Astrocyte of the hippocampus (primary cell): ENCODE results near the gene HK1.

Experiments used
- DNase-seq: peaks from one replicate; pipeline ENCODE4 v3.0.0; 2011; ENCODE audit warnings: low read depth, low spot score

HK1 gene

DNA sequence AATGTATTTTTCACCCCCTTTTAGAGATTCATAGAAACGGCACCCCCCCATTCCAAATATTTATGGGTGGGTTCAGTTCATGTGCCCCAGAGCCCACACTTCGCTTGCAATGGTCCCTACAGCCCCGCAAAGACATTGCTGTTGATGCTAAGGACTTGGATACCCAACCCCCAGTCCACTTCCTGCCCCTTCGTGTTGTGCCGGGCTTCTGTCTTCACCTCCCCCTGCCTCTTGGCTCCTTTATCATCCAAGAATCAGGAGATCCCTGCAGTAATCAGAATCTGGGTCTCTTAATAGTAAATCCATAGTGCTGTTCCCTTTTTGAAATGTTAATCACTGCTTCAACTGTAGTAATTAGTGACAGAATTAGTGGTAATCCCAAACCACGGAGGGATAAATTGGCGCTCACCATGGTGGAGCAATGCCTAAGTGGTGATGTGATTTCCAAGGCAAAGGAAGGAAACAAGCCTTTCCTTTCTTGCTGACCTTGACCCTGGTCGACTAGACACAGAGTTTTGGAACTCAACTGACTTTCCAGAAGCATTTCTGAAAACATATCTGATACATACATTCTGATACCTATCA, 67.7 kb downstream of the HK1 start:
- DNase-seq, result no peak

DNA sequence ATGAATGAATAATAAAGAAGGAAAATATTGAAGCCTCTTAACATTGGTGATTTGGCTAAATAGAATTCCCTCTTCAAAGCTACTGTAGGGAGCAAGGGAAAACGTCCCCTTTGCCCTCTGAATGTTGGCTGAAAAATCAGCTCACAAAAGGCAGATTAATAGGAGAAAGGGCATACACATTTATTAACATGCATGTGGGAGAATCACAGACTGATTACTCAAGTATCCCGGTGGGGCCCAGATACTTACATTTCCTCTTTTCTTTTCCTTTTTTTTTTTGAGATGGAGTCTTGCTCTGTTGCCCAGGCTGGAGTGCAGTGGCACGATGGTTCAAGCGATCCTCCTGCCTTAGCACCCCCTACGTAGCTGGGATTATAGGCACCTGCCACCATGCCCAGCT, 68.5 kb downstream of the HK1 start:
- DNase-seq, result no peak

DNA sequence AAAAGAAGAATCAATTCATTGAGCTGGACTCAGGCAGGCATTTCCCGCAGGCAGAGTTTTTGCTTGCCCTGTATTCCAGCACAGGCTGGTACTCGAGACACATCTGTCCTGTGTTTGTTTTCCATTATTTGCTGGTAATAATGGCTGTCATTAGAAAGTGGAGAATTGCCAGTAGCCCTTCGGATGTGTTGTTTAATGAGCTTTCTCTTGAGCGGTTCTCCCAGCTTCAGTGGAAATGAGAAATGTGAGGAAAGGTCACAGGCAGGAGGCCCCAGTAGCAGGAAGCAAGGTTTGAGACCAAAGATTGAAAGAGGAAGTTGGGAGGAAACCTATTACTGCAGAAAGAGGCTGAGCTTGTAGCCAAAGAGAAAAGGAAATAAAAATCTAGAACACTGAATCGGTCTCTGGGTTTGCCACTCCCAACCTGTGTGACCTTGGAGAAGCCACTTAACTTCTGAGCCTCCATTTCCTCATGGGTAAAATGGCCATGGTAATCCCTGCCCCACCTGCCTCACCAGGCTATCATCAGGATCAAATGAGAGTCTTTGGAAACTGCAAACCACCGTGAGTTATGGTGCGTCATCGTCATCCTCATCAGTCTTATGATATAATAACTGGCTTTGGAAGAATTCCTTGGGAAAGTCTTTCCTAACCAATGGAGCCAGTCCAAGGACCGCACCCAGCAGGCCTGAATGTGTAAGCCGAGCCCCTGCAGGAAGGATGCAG, 70.7 kb downstream of the HK1 start:
- peak; percentile 48 for DNase-seq

DNA sequence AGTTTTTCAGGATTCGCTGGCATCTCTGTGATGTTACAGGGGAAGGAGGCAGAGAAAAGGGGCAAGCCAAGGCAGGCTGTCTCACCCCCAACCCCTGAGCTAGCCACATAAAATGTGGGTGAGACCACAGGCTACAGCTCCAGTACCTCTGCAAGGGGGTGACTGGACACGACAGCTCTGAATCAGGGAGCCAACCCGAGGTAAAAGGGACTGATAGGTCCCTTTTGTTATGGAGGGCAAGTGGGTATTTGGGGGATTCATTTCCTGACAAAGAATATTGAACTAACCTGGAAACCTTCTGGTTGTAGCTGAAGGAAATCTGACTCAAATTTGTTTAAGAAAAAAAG, 71.2 kb downstream of the HK1 start:
- no peak for DNase-seq

DNA sequence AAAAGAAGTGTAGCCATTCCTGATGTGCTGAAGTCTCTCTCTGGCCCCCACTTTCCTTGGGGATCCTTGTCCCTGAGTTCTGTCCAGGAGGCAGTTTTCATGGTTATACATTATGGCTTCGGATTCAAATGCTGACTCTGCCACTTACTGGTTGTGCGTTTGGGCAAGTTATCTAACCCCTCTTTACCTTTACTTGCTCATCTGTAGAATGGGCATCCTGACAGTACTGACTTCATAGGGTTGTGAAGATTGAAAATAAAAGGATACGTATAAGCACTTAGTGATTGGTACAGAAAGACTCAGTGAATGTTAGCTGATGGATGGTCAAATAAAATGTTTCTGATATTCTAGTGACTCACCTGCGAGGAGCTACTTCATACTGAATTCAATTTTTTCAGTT, 73.3 kb downstream of the HK1 start:
- no peak for DNase-seq

DNA sequence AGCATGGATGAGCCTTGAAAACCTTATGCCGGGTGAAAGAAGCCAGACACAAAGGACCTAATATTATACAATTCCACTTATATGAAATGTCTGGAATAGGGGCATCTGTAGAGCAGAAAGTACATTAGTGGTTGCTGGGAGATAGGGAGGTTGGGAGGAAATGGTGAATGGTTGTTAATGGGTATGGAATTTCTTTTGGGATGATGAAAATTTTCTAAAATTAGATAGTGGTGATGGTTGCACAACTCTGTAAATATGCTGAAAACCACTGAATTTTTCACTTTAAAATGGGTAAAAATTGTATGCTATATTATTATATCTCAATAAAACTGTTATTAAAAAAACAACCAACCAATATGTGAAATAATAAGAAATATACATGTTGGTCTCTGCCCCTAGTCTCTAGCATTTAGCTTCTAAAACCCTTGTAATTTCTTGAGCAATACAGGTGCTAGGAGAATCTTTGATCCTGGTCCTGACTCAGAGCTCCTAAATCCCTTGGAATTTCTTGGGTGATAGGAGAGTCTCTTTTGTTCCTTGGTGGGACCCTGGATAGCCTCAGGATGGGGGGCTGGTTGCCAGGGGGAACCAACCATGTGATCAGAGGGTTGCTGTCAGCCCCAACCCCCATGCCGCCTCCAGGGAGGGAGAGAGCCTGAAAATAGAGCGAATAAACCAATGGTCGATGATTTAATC, 74.4 kb downstream of the HK1 start:
- no peak for DNase-seq

DNA sequence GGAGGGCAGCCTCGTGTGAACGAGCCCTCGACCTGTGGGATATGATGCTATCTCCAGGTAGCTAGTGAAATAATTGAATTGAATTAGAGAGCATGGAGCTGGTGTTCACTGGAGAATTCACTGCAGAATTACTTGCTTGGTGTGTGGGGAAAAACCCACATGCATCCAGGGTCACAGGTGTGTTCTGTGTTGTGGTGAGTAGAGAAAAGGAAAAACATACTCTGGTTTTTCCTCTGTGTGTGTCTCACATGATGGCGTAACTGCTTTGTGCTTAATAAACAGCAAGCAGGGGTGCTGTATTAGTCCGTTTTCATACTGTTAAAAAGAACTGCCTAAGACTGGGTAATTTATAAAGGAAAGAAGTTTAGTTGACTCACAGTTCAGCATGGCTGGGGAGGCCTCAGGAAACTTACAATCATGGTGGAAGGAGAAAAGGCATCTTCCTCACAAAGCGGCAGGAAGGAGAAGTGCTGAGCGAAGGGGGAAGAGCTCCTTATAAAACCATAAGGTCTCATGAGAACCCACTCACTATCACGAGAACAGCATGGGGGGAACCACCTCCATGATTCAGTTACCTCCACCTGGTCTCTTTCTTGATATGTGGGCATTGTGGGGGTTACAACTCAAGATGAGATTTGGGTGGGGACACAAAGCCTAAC, 75.8 kb downstream of the HK1 start:
- no peak for DNase-seq

DNA sequence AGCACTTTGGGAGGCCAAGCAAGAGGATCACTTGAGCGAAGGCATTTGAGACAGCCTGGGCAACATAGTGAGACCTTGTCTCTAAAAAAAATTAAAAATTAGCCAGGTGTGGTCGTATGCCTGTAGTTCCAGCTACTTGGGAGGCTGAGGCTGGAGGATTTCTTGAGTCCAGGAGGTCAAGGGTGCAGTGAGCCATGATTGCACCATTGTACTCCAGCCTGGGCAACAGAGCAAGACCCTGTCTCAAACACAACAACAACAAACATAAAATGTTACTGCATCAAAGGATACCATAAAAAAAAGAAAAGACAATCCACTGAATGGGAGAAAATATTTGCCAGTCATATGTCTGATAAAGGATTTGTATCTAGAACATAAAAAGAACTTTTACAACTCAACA, 77.9 kb downstream of the HK1 start:
- DNase-seq, result no peak

DNA sequence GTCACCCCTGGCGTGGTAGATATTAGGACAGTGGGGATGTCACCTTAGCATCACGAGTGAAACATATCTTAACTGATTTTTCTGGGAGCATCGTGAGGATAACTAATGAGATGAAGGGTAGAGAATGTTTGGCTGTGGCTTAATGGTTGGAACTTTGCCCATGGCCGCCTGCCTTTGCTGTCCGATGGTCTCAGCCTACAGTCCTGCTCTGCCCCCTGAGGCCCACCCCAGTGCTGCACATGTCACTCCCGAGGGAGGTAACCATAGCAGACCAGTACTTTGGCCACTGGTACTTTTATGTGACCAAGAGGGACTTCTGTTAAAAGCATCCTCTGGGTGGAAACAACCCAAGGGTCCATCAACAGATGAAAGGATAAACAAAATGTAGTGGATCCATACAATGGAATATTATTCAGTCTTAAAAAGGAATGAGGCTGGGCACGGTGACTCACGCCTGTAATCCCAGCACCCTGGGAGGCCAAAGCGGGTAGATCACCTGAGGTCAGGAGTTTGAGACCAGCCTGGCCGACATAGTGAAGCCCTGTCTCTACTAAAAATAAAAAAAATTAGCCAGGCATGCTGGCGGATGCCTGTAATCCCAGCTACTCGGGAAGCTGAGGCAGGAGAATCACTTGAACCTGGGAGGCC, 80.0 kb downstream of the HK1 start:
- DNase-seq, result peak; percentile 28

DNA sequence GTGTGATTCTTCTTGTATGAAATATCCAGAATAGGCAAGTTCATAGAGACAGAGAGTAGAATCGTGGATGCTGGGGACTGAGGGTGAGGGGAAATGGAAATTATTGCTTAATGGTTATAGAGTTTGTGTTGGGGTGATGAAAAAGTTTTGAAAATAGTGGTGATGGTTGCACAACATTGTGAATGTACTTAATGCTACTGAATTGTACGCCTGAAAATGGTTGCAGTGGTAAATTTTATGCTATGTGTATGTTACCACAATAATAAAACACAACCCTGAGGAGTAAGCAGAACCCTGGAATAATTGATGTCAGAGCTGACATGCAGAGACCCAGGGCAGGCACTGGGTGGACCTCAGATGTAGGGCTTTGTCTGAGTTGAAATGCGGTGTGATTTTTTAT, 80.9 kb downstream of the HK1 start:
- DNase-seq, result no peak

DNA sequence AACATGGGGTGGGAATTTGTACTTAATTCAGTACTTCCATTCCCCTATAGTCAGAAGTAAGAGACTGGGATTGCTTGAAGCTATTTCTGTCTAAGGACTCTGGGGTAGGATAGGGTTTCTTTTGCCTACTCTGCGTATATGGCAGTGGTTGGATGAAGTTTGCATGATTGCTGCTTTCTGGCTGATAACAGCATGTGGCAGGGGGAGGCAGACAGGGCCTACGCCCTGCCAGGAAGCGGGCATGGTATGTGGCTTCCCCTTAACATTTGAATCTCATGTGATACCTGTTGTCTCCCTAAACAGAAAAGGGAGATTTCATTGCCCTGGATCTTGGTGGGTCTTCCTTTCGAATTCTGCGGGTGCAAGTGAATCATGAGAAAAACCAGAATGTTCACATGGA, 81.3 kb downstream of the HK1 start:
- DNase-seq, result no peak

DNA sequence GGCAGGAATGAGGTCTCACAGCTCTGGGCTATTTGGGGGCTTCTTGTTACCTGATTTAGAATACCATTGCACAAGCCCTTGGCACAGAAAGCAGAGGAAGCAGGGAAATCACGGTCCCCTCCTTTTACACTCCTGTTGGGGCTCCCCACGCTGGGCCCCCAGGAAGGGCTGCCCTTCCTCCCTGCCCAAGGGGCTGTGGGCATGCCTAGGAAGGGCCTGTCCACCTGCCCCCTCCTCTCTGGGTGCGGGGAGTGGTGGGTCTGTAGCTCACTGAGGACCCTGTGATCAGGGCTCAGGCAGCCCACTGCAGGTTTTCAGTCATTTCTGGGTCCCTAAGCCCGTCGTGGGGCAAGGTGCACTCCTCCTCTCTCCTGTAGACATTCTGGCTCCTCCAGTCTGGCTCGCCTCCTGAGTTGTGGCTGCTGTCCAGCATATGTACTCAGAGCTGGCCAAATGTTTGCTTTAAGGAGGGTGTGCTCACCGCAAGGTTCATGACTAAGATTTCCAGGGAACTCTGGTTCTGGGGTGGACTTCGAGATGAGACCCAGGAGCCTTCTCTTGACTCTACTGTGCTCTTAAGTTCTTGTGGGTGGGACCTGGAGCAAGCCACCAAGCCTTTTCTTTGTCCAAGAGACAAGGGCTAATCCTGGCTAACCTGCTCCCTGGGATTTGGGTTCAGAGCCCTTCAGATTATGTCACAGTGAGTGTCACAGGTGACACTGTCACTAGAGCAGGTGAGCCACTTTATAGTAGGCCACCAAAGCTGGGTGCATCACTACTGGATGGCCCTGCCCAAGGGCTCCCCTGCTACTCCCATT, 82.4 kb downstream of the HK1 start:
- DNase-seq, result peak; percentile 95

DNA sequence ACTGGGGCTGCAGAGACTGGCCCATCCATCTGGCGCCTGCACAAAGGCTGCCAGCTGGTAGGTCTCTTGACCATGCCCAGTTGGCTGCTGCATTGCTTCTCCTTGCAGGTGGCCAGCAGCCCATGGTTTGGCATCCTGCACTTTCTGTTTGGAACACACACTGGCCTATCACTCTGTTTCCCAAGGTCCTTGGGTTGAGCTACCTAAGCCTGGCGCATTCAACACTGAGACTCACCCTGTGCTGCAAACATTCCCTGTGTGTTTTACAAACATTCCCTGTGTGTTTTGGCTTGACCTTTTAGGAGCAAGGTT, 83.0 kb downstream of the HK1 start:
- peak; percentile 17 for DNase-seq

DNA sequence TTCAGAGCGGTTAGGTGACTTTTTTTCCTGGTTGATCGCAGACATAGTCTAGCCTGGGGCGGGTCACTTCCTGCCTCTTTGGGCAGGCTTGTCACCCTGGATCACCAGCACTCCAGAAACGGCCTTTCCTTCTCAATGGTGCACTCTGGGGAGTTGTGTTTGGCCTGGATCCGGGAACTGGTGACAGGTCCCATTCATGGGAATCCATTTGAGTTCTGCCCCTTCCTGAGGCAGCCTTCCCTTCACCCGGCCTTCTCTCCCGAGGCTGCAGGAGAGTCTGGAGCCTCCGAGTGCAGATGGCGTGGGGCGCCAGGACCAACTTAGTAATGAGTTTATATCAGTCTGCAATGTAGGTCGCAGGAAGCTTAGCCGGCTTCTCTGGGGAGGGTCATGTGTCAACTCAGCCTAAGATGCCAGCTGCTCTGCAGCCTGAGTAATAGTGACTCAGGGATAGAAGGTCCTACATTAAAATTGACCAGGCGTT, 84.2 kb downstream of the HK1 start:
- DNase-seq, result peak; percentile 50

DNA sequence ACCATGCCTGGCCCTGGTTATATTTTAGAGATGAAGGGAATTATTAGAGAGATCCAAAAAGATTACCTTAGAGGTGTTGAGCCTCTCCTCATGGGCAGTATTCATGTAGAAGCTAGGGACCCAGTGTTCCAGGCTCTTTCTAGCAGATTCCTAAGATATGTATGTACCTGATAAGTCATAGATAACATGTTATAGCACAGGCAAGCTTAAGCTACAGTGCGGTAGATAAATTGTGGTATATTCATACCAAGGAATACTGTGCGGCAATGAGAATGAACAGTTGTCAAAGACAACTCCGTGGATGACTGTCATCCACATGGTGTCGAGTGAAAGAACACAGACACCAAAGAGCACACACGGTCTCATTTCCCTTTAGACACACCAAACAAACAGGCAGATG, 85.4 kb downstream of the HK1 start:
- DNase-seq, result no peak

DNA sequence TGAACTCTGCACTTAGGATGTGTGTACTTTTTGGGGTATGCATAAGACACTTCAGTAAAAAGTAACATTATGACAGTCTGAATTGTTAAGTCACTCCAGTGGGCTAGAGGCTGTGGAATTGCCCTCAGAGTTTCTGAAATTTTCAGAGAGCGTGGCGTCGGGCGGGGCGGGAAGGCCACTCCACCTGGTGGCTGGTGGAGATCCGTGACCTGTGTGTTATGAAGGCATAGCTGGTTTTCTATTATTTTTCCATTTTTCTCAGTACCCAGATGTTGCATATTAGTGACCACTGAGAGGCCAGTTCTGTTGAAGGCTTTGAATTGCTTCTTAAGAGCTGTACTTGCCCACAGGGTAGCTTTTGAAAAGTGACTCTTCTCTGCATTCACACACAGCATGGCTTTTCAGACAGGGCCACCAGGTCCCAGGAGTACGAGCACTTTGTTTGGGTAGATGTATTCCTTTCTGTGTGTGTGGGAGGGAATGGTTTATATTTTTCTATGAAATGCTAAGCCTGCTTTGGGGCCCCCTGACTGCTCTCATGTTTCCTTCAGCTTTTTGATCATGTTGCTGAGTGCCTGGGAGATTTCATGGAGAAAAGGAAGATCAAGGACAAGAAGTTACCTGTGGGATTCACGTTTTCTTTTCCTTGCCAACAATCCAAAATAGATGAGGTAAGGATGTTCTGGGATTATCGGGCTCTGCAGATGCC, 86.1 kb downstream of the HK1 start:
- no peak for DNase-seq

DNA sequence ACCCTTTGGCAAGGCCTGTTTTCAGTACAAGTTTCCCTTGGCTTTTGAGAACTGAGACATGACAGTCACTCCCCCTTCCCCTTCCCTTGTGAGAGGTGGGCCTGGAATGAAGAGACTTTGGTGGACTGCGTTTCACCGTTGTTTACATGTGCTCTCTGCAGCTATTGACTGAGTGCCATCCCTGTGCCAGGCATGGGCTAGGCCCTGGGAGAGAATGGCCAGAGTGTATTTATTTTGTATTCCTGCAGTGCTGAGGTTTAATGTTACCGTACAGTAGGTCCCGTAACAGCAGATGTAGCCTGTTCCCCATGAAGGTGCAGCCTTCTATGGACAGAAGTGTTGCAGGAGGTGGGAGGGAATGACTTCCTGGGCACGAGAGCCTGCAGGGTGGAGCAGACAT, 88.4 kb downstream of the HK1 start:
- no peak for DNase-seq

DNA sequence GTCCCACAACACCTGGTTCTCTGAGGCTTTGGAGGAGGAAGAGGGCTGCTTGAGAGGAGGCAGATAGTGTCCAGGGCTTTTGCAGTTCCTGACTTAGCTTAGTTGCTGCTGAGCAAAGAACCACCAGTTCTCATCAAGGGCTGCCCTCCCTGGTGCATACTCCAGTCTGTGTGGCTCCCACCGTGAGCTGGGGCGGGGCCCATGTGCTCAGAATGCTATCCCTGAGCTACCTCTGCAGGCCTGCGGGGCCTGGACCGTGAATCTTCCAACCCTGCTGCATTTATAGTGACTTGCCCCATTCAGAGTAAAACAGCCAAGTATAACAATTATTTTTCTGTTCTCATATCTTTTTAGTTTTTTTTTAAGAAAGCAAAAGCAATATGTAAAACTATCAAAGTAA, 89.2 kb downstream of the HK1 start:
- no peak for DNase-seq

DNA sequence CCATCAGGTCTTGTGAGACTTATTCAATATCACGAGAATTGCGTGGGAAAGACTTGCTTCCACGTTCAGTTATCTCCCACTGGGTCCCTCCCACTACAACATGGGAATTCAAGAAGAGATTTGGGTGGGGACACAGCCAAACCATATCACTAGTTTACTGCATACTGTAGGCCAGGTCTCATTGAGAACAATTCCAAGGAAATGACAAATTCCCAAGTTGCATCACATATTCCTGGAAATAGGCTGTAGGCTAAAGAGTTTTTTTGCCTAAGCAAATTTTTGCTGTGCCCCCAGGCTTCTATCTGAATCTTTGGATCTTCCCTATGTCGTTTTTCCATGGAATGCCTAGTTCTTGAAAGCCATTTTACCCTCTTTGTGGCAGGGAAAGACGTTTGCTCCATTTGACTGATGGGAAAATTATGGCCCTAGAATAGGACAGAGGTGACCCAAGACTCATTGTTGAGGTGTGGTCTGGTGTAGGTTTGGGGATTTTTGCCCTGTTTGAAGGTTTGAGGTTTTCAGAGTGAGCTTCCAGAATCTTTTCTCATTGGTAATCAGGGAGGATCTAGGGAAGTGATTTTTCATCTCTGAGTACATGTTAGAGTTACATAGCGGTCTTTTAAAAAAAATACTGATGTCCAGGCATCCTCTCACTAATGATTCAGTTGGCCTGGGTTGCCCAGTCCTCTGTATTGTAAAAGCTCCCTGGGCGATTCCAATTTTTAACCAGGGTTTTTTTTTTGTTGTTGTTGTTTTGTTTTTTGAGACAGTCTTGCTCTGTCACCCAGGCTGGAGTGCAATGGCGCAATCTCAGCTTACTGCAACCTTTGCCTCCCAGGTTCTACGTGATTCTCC, 94.1 kb downstream of the HK1 start:
- DNase-seq, result no peak

DNA sequence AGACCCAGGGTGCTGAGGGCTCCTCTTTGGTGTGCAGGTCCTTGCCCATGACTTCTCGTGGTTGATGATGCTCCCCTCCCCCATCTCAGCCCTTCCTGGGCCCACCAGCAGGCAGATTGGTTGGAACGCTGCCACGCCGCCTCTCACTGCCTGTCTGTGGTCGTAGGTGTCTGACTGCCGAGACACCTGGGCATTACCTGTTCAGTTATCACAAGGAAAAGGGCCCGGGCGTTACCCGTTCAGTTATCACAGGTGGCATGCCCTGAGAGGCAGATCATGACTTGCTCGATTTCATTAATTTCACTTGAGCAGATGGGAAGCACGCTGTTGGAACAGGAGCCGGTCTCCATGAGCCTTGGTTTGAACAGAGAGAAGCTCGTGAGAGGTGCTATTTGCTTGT, 95.9 kb downstream of the HK1 start:
- DNase-seq, result no peak
